Testis (tissue), 3 donors: ENCODE data around the gene COL25A1. TPM values are rescaled to one million over a fixed set of nuclear protein-coding genes. Genes with fewer than 3 reads are reported as not detected.

Experiments used
- DNase-seq: peaks from one replicate; pipeline ENCODE4 v3.0.0-alpha.2; 2019
- H3K27ac ChIP-seq, 2 donors: fragments of 200-600 bp; sonication (generic); one replicate each; pipeline ENCODE4 v1.5.1; 2019
- H3K27me3 ChIP-seq: fragments of 200-600 bp; sonication (generic); one replicate; pipeline ENCODE4 v1.5.1; 2019
- H3K36me3 ChIP-seq: fragments of 200-600 bp; sonication (generic); one replicate; pipeline ENCODE4 v1.5.1; 2017; ENCODE audit warnings: low read depth; ENCODE audit errors: missing control alignments
- H3K4me1 ChIP-seq: fragments of 200-600 bp; sonication (generic); one replicate; pipeline ENCODE4 v1.5.1; 2019
- H3K4me3 ChIP-seq, 2 donors: fragments of 200-600 bp; sonication (generic); one replicate each; pipeline ENCODE4 v1.5.1; 2017 to 2019
- H3K9me3 ChIP-seq: fragments of 200-600 bp; sonication (generic); one replicate; pipeline ENCODE4 v1.5.1; 2017
- POLR2A ChIP-seq: fragments of 450-650 bp; IDR thresholded peaks from one replicate; pipeline ENCODE4 v1.6.1; 2017; ENCODE audit warnings: antibody characterized with exemption, mild to moderate bottlenecking, moderate library complexity
- WGBS, 2 donors: methylation state at CpG; one replicate each; pipeline ENCODE4 v1.1.5; 2018; 5-methylcytosine and 5-hydroxymethylcytosine counted together
- intact Hi-C: fragments of 100-400 bp; cut with DNase I; formaldehyde crosslinking; loops from one replicate; pipeline ENCODE4 v1.15.1; 2023; ENCODE audit warnings: low total_unique reads
- polyA plus RNA-seq: library from polyadenylated mRNA; stranded (reverse); fragments of 350-450 nt; fragmentation: Illumina TruSeq; extraction: RNeasy Lipid Tissue Mini Kit (QIAGEN cat#74804); gene quantifications from one replicate; pipeline ENCODE4 v1.2.3, GENCODE V29; 2014; ENCODE audit warnings: low read depth, low replicate concordance; ENCODE audit not compliant: insufficient read depth
- total RNA-seq, 2 donors: library from RNA; depleted of rRNA; stranded (reverse); fragments of >200 nt; gene quantifications; one replicate each; pipeline ENCODE4 v1.2.3, GENCODE V29; 2016
- TF ChIP-seq, protein P1 (sequence below), 3 experiments: fragments of 450-650 bp in 2 of 3; fragments of 200-600 bp in 1 of 3; sonication (generic) in 1 of 3; IDR thresholded peaks; one replicate each; pipeline ENCODE4 v1.5.1; 2016 to 2019; ENCODE audit warnings: antibody characterized with exemption in 3 of 3, mild to moderate bottlenecking in 2 of 3, moderate library complexity in 1 of 3

The COL25A1 gene
- total and polyA plus RNA-seq, 3 donors from 2014 or later = 11.7 to 19.2 (median 17.2) TPM

DNA sequence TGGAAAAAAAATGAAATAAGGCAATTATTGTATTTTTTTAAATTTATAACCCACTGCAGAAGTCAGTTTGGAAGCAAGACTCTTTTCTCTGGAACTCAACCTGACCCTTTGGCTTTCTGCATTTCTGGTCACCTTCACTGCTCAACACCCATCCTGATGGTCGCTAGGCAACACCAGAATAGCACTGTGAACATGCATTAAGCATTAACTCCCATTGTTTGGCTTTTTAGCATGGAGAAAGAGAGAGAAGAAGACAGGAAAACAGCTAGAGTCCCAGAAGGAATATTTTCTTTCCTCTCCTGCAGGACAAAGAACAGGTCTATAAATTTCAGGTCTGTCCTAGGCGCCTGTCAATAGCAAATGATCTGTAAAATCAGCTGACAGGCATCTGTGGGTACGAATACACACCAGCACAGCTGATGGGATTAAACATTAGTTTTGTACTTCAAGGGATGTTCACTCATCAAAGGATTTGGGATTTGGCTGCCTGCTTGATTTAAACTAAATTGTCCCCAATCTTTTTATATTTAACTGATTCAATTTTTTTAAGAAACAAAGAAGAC, 402.4 kb downstream of the COL25A1 start:
- Histone ChIP-seq H3K4me3 (no peak overlapping the region), H3K27ac (no peak overlapping the region), H3K27me3 (no peaks in the 10 kb centered on the region), H3K4me1 (no peaks in the 10 kb centered on the region), H3K36me3 (no peaks in the 10 kb centered on the region), H3K9me3 (no peaks in the 10 kb centered on the region)
- TF ChIP-seq POLR2A = no peak
- TF ChIP-seq, protein P1, sequence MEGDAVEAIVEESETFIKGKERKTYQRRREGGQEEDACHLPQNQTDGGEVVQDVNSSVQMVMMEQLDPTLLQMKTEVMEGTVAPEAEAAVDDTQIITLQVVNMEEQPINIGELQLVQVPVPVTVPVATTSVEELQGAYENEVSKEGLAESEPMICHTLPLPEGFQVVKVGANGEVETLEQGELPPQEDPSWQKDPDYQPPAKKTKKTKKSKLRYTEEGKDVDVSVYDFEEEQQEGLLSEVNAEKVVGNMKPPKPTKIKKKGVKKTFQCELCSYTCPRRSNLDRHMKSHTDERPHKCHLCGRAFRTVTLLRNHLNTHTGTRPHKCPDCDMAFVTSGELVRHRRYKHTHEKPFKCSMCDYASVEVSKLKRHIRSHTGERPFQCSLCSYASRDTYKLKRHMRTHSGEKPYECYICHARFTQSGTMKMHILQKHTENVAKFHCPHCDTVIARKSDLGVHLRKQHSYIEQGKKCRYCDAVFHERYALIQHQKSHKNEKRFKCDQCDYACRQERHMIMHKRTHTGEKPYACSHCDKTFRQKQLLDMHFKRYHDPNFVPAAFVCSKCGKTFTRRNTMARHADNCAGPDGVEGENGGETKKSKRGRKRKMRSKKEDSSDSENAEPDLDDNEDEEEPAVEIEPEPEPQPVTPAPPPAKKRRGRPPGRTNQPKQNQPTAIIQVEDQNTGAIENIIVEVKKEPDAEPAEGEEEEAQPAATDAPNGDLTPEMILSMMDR (IDR thresholded peaks at IDR 0.05) = no peak
- intact Hi-C loops = no loop called here
- no peak for DNase-seq
- WGBS, 2 donors = 77 to 86% methylated on average over 3 of the region's 3 CpGs

DNA sequence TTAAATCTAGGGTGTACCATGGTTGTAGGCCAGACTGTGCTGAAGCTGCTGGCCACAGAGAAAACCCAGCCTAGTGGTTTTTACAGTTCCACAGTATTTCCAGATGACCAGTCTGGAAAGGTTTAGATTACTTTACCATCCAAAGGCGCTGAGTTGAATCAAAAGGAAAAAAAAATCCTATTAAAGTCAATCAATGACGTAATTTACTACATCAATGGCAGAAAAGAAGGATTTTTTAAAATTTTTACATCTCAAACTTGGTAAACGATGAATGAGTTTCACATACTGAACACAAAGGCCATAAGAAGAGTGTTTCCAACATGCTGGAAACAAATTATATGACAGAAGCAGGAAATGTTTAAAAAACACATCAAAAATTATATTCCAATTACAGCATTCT, 409.0 kb downstream of the COL25A1 start:
- intact Hi-C loops = no loop called here
- 87 to 95% methylated on average over 3 of the region's 3 CpGs for WGBS, 2 donors
- no peak for DNase-seq
- Histone ChIP-seq H3K36me3 (no peaks in the 10 kb centered on the region), H3K4me3 (no peak overlapping the region), H3K27me3 (no peaks in the 10 kb centered on the region), H3K4me1 (no peaks in the 10 kb centered on the region), H3K9me3 (no peaks in the 10 kb centered on the region), H3K27ac (no peak overlapping the region)
- TF ChIP-seq, protein P1 (IDR thresholded peaks at IDR 0.05) = no peak
- TF ChIP-seq POLR2A = no peak

DNA sequence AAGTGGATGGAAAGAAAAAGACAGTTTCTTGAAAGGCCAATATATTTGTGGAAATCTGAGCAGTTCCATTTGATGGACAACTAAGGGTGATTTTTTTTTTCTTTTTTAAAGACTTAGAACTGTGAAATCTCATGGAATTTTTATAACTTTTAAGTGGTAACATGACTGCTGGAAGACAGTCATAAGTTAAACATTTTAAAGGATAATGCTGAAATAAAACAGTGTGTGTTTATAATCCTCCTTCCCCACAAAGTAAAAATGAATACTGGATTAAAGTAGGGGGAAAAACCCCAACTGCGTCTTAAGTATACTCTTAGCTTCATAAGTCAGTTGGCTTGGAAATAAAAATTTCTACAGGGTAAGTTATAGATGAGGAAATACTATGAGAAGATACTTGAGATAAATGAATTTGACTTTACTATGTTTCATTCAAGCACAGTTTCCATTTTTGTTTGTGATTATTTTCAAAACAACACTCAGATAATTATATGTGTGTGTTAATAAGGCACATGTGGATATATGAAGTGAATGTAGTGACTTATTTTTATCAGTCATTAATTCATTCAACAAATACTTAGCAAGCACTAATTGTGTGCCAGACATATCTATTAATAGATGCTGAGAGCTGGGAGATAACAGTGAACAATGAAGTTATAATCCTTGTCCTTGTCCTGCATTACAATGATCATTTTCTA, 410.4 kb downstream of the COL25A1 start:
- no peak for DNase-seq
- WGBS, 2 donors = 98 to 100% methylated on average over 1 of the region's 1 CpG

DNA sequence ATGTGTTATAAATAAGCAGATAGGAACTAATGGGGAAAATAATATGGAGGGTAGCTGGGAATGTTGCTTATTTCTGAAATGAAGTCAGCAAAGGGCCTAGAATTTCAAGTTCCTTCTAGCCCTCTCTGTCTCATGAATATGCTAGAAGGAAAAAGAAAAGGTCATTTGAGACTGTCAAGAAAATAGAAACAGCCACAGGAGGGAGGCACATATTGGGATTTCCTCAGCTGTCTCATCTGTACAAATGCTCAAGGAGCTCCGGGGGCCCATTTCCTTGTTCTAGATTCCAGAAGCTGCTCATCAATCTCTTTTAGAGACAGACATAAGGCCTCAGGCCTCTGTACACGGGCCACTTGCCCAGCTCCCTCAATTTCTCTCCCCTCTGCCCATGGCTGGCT, 412.0 kb downstream of the COL25A1 start:
- Histone ChIP-seq H3K9me3 (no peaks in the 10 kb centered on the region), H3K27me3 (no peaks in the 10 kb centered on the region), H3K4me1 (no peaks in the 10 kb centered on the region), H3K36me3 (no peaks in the 10 kb centered on the region), H3K27ac (no peak overlapping the region), H3K4me3 (no peak overlapping the region)
- TF ChIP-seq, protein P1 (IDR thresholded peaks at IDR 0.05) = no peak
- TF ChIP-seq POLR2A = no peak
- intact Hi-C loops = no loop called here
- WGBS, 2 donors = 63 to 84% methylated on average over 2 of the region's 2 CpGs
- DNase-seq = no peak

More for the DNA sequence above, 410.4 kb downstream of the COL25A1 start:
- Histone ChIP-seq H3K27me3 (no peaks in the 10 kb centered on the region), H3K4me3 (no peak overlapping the region), H3K9me3 (no peaks in the 10 kb centered on the region), H3K4me1 (no peaks in the 10 kb centered on the region), H3K36me3 (no peaks in the 10 kb centered on the region), H3K27ac (no peak overlapping the region)
- TF ChIP-seq, protein P1 (IDR thresholded peaks at IDR 0.05) = no peak
- TF ChIP-seq POLR2A = no peak
- intact Hi-C loops = no loop called here
